PC-9 (cell line): Measurements from ENCODE around the gene KLC3. TPM values are rescaled to one million over a fixed set of nuclear protein-coding genes. Genes with fewer than 3 reads are reported as not detected.

ENCODE experiments used
- BruUV-seq: library from RNA; stranded (reverse); fragments of 400-500 nt; replicated peaks from 2 replicates; lab custom pipeline; 2021; lab: Mats Ljungman, UMichigan
- CTCF ChIA-PET: fragments of 300-600 bp; sonication (Branson Sonifier 250); formaldehyde crosslinking; loops from one replicate; lab custom pipeline; 2022; ENCODE audit warnings: antibody characterized with exemption; lab: Charles Lee
- POLR2A ChIA-PET: fragments of 300-600 bp; sonication (Branson Sonifier 250); formaldehyde crosslinking; loops from one replicate; lab custom pipeline; 2022; ENCODE audit warnings: antibody characterized with exemption; ENCODE audit not compliant: unreplicated experiment; lab: Charles Lee
- DNase-seq, 2 experiments: peaks; one replicate each; pipeline versions ENCODE4 v3.0.0 to v3.0.0-alpha.2; 2015 to 2022; ENCODE audit warnings: mixed read lengths in 1 of 2
- H2AFZ ChIP-seq: fragments of 200-600 bp; sonication (generic); 2 replicates; pipeline ENCODE4 v1.8.1; 2017; ENCODE audit warnings: antibody characterized with exemption
- H3F3A ChIP-seq: fragments of 200-600 bp; sonication (generic); 2 replicates; pipeline ENCODE4 v1.8.1; 2017; ENCODE audit warnings: antibody characterized with exemption, mild to moderate bottlenecking, low read depth; ENCODE audit not compliant: insufficient read depth
- H3K27ac ChIP-seq: fragments of 200-600 bp; sonication (generic); 2 replicates; pipeline ENCODE4 v1.6.1; 2016; ENCODE audit warnings: mixed run types
- H3K27me3 ChIP-seq: fragments of 200-600 bp; sonication (generic); 2 replicates; pipeline ENCODE4 v1.6.1; 2016; ENCODE audit warnings: low read depth, mixed run types; ENCODE audit not compliant: insufficient read depth
- H3K36me3 ChIP-seq: fragments of 200-600 bp; sonication (generic); 2 replicates; pipeline ENCODE4 v1.6.1; 2016; ENCODE audit warnings: low read depth, mixed run types
- H3K4me1 ChIP-seq: fragments of 200-600 bp; sonication (generic); replicated peaks from 2 replicates; pipeline ENCODE4 v1.6.1; 2016; ENCODE audit warnings: mixed run types; ENCODE audit not compliant: insufficient read depth
- H3K4me2 ChIP-seq: fragments of 200-600 bp; sonication (generic); 2 replicates; pipeline ENCODE4 v1.6.1; 2017; ENCODE audit warnings: mixed run types
- H3K4me3 ChIP-seq: fragments of 200-600 bp; sonication (generic); 2 replicates; pipeline ENCODE4 v1.6.1; 2016; ENCODE audit warnings: mixed run types
- H3K79me2 ChIP-seq: fragments of 200-600 bp; sonication (generic); 2 replicates; pipeline ENCODE4 v1.6.1; 2017; ENCODE audit warnings: low read depth, mixed run types
- H3K9me2 ChIP-seq: fragments of 200-600 bp; sonication (generic); 2 replicates; pipeline ENCODE4 v1.8.1; 2017; ENCODE audit warnings: mild to moderate bottlenecking; ENCODE audit not compliant: insufficient read depth
- H3K9me3 ChIP-seq: fragments of 200-600 bp; sonication (generic); 2 replicates; pipeline ENCODE4 v1.8.1; 2016; ENCODE audit warnings: low read depth; ENCODE audit not compliant: insufficient read depth
- H4K20me1 ChIP-seq: fragments of 200-600 bp; sonication (generic); 2 replicates; pipeline ENCODE4 v1.8.1; 2017; ENCODE audit not compliant: insufficient read depth
- EZH2 ChIP-seq: fragments of 200-600 bp; sonication (generic); IDR thresholded peaks from 2 replicates; pipeline ENCODE4 v1.8.0; 2017; ENCODE audit warnings: antibody characterized with exemption, low read depth
- intact Hi-C: fragments of 100-400 bp; cut with micrococcal nuclease; formaldehyde crosslinking; loops from one replicate; pipeline ENCODE4 v1.10.0; 2022; ENCODE audit not compliant: unreplicated experiment
- total RNA-seq: library from RNA; stranded (reverse); gene quantifications from 2 replicates; pipeline ENCODE4 v1.2.3, GENCODE V29; 2021
- TF ChIP-seq, protein P1 (sequence below): fragments of 200-600 bp; sonication (generic); conservative IDR thresholded peaks from 2 replicates; pipeline ENCODE4 v1.6.1; 2017; ENCODE audit warnings: mixed run types, antibody characterized with exemption, mild to moderate bottlenecking, moderate library complexity

Gene KLC3
- total RNA-seq, 1 experiment from 2014 or later, result 20.6 TPM

DNA sequence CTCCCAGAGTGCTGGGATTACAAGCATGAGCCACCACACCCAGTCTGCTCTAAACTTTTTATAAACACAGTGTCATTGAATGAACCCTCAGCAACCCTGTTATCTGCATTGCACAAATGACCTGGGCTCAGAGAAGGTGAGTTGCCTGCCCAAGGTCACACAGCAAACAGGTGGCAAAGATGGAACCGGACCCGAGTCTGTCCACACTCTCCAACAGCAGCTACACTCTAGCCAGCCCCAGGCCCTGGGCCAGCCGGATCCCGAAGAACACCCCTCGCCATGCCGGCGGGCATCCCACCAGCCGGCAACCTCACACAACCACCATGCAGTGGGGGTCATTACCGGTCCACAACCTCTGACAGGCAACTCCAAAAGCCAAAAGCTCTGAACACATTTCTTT, 15.4 kb downstream of the KLC3 start:
- Histone ChIP-seq H3F3A (peaks cover 6% of the 10 kb centered on the region; the same call in 1 of the 2 replicates), H3K4me2 (no peak overlapping the region), H3K79me2 (no peaks in the 10 kb centered on the region), H3K4me1 (no peaks in the 10 kb centered on the region), H3K36me3 (no peaks in the 10 kb centered on the region), H4K20me1 (no peaks in the 10 kb centered on the region), H3K9me3 (no peaks in the 10 kb centered on the region), H3K27me3 (no peaks in the 10 kb centered on the region), H3K4me3 (no peak overlapping the region), H3K9me2 (no peaks in the 10 kb centered on the region), H3K27ac (no peak overlapping the region), H2AFZ (no peak overlapping the region)
- no peak for DNase-seq
- POLR2A ChIA-PET, result interaction anchor here (0.5 kb wide), 1 partner anchor 67 kb away, joined by 4 read pairs; no protein-coding TSS in a partner anchor
- TF ChIP-seq, protein P1, sequence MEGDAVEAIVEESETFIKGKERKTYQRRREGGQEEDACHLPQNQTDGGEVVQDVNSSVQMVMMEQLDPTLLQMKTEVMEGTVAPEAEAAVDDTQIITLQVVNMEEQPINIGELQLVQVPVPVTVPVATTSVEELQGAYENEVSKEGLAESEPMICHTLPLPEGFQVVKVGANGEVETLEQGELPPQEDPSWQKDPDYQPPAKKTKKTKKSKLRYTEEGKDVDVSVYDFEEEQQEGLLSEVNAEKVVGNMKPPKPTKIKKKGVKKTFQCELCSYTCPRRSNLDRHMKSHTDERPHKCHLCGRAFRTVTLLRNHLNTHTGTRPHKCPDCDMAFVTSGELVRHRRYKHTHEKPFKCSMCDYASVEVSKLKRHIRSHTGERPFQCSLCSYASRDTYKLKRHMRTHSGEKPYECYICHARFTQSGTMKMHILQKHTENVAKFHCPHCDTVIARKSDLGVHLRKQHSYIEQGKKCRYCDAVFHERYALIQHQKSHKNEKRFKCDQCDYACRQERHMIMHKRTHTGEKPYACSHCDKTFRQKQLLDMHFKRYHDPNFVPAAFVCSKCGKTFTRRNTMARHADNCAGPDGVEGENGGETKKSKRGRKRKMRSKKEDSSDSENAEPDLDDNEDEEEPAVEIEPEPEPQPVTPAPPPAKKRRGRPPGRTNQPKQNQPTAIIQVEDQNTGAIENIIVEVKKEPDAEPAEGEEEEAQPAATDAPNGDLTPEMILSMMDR, result no peak
- TF ChIP-seq EZH2, result no peak
- no TSS peak for BruUV-seq
- intact Hi-C loops, result no loop called here
- CTCF ChIA-PET, result no interaction called here

DNA sequence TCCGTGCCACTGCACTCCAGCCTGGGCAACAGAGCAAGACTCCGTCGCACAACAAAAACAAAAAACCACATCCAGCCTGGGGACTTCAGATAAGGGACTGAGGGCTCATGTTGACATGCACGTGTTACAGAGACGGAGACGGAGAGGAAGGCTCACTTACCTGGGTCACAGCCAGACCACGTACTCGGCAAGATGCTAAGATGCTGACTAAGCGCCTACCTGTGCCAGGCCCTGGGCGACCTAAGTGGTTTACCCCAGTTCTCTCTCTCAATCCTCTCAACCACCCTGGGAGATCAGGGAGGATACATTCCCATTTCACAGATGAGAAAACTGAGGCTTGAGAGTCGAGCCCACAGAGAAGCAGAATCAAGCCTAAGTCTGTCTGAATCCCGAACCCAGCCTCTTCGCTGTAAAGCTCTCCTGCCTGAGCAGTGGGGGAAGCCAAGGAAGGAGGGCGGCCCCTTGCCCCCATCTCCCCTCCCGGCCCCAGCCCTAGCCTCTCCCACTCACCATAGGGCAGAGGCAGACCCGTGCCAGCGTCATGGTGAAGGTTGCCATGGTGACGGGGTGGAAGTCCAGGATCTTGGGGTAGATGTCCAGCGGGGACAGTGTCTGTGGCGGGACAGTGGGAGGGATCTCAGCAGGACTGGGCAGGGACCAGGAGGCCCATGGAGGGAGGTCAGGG, 16.4 kb downstream of the KLC3 start:
- Histone ChIP-seq H3K27ac (no peak overlapping the region), H3K79me2 (no peaks in the 10 kb centered on the region), H3K9me3 (no peaks in the 10 kb centered on the region), H3K4me3 (no peak overlapping the region), H3K4me2 (no peak overlapping the region), H4K20me1 (no peaks in the 10 kb centered on the region), H3F3A (peaks cover 6% of the 10 kb centered on the region; the same call in 1 of the 2 replicates), H3K4me1 (no peaks in the 10 kb centered on the region), H2AFZ (no peak overlapping the region), H3K27me3 (no peaks in the 10 kb centered on the region), H3K36me3 (no peaks in the 10 kb centered on the region), H3K9me2 (no peaks in the 10 kb centered on the region)
- POLR2A ChIA-PET, result no interaction called here
- CTCF ChIA-PET, result no interaction called here
- TF ChIP-seq, protein P1, result no peak
- no peak for TF ChIP-seq EZH2
- intact Hi-C loops, result no loop called here
- no peak for DNase-seq
- no TSS peak for BruUV-seq

DNA sequence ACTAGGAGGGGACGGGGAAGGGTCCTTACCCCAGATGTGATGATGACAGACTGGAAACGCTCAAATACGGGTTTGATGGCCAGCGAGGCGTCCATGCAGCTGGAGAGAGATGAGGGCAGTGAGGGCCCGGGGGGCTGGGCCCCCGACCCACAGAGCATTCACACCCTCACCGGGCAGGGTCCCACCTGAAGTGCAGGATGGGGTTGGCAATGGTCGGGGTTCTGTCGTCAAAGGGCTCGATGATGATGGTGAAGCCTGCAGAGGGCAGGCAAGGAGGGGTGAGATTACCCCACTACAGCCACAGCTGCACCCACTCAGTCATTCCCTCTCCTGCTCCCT, 16.9 kb downstream of the KLC3 start:
- DNase-seq, result no peak
- Histone ChIP-seq H3K27me3 (no peaks in the 10 kb centered on the region), H4K20me1 (no peaks in the 10 kb centered on the region), H3K4me3 (no peak overlapping the region), H3K9me3 (no peaks in the 10 kb centered on the region), H3K79me2 (no peaks in the 10 kb centered on the region), H2AFZ (no peak overlapping the region), H3F3A (peaks cover 6% of the 10 kb centered on the region; the same call in 1 of the 2 replicates), H3K27ac (no peak overlapping the region), H3K9me2 (no peaks in the 10 kb centered on the region), H3K36me3 (no peaks in the 10 kb centered on the region), H3K4me2 (no peak overlapping the region), H3K4me1 (no peaks in the 10 kb centered on the region)
- intact Hi-C loops, result no loop called here
- BruUV-seq, result no TSS peak
- ChIA-PET CTCF (no interaction called here), POLR2A (no interaction called here)
- TF ChIP-seq, protein P1, result no peak
- no peak for TF ChIP-seq EZH2
